HG03457 (cell line): ENCODE measurements around the gene ATXN2L.

Source experiments
- ATAC-seq: cut with Tn5 transposase; IDR thresholded peaks from one replicate; pipeline ENCODE4 v1.9.1; 2021; ENCODE audit warnings: moderate number of reproducible peaks; ENCODE audit not compliant: unreplicated experiment

Gene ATXN2L

DNA sequence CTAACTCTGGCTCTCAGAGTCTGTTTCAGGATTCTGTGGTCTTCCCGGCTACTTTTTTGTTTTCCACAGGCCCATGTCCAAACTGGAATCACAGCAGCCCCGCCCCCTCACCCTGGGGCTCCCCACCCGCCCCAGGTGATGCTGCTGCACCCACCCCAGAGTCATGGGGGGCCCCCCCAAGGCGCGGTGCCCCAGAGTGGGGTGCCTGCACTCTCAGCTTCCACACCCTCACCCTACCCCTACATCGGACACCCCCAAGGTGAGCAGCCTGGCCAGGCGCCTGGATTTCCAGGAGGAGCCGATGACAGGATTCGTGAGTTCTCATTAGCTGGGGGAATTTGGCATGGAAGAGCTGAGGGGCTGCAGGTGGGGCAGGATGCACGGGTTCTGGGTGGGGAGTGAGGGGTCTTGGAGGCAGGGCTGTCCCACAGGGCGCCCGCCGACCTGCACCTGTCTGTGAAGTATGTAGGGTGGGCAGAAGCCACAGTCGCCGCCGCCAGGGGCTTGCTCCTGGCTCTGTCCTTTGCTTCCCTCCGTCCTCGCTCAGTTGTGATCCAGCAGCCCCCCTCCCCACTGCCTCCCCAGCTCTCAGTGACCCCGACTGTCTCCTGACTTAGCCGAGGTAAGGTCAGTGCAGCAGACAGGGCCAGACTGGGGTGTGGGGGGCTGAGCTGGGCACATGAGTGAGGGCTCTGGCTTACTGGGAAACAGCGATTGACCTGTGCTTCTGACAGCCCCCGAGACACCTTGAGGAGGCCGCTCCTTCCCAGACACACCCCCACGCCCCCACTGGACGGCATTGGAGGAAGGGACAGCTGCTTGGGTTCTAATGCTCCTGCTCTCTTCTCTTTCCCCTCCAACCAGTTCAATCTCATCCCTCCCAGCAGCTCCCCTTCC, 13.3 kb downstream of the ATXN2L start:
- no peak for ATAC-seq

DNA sequence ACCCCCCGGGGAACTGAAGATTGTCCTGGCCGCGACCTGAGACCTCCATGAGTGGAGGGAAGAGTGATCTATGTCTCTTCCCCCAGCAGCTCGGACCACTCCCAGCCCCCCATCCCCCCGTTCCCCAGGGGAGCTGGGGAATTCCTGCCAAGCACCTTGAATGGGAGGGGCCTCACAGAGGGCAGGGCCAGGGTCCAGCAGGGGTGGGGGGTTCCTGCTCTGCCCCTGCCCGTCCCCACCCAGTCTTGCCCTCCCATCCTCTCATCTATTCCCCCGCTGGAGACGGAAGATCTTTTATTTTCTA, 13.9 kb downstream of the ATXN2L start:
- ATAC-seq: no peak

GRCh38 chr16:28837672-28838557, 15.1 kb downstream of the ATXN2L start:
- no peak for ATAC-seq

DNA sequence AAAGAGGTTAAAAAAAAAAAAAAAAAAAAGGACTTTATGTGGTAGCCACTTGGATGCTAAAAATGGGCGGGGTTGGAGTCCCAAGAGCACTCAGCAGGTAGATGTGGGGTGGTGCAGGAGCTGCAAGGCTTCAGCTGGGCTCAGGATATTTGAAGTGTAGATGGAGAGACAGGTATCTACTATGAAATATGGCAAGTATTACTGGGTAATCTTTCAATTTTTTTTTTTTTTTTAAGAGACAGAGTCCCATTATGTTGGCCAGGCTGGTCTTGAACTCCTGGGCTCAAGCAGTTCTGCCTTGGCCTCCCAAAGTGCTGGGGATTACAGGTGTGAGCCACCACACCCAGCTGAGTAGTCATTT, 15.7 kb downstream of the ATXN2L start:
- no peak for ATAC-seq

GRCh38 chr16:28839004-28839639, 16.3 kb downstream of the ATXN2L start:
- ATAC-seq: no peak

- no peak for ATAC-seq
These were observed 17.1 kb downstream of the ATXN2L start for GRCh38 chr16:28839899-28840298.

DNA sequence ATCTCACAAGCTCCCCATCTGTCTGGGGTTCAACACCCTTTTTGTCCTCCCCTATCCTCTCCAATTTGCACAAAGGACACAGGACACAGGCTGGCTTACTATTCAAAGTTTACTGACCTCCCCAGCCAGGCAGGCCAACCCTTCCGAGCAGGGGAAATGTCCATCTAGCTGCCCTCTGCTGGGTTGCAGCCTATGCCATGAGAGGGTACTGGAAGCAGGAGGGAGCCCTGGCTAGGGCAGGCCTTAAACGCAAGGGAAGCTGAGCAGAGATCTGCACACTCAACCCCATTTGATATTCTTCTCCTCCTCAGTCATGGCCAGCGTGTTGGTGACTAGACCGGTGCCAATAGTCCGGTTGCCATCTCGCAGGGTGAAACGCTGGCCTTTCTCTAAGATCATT, 19.9 kb downstream of the ATXN2L start:
- ATAC-seq: no peak

- no peak for ATAC-seq
These were observed 21.0 kb downstream of the ATXN2L start for GRCh38 chr16:28843766-28844165.

GRCh38 chr16:28844226-28844885, 21.6 kb downstream of the ATXN2L start:
- no peak for ATAC-seq

DNA sequence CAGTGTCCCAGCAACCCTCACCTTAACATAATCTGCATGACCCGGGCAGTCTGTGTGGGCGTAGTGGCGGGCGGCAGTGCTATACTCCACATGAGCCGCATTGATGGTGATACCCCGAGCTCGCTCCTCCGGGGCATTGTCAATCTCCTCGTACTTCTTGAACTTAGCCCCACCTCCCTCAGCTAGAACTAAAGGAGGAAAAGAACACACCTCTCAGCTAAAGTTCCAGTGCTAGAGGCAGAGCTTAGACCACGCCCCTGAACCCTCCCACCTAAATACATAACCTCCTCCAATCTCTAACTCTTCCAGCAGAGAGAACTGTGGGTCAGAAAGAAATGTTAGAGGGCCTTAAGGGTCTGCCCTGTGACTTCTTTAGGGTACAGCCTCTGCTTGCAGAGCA, 22.5 kb downstream of the ATXN2L start:
- ATAC-seq: no peak

- ATAC-seq: no peak
These were observed 22.9 kb downstream of the ATXN2L start for GRCh38 chr16:28845761-28846079.

GRCh38 chr16:28846080-28846932, 23.5 kb downstream of the ATXN2L start, which contains the start of gene TUFM:
TUFM (minus strand) TSS chr16:28846348; CDS start chr16:28846269, 79 bp downstream.
- peak; percentile 79 for ATAC-seq

- no peak for ATAC-seq
These were observed 24.1 kb downstream of the ATXN2L start for GRCh38 chr16:28846933-28847273.

DNA sequence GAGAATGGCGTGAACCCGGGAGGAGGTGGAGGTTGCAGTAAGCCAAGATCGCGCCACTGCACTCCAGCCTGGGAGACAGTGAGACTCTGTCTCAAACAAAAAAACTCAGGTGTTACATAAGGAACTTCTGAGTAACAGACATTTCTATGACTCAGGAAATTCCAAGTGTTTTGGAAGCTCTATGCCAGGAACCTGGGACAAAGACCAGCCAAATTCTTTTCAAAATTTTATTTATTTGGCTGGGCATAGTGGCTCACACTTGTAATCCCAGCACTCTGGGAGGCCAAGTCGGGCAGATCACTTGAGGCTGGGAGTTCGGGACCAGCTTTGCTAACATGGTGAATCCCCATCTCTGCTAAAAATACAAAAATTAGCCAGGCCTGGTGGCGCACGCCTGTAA, 35.6 kb downstream of the ATXN2L start:
- ATAC-seq: no peak

DNA sequence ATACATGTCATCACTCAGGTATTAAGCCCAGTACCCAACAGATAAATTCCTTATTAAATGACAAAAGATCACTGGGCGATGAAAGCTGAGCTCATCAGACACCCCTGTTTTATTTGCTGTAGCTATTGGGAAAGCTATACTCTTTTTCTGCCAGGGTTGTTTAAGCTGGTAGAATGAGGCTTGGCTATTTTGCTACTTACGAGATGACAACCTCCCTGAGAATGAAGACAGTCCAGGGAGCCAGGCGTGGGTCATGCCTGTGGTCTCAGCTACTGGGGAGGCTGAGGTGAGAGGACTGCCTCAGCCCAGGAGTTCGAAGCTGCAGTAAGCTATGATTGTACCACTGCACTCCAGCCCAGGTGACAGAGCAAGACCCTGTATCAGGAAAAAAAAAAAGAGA, 36.5 kb downstream of the ATXN2L start:
- ATAC-seq: no peak

- no peak for ATAC-seq
These were observed 41.4 kb downstream of the ATXN2L start for GRCh38 chr16:28863929-28864793.

DNA sequence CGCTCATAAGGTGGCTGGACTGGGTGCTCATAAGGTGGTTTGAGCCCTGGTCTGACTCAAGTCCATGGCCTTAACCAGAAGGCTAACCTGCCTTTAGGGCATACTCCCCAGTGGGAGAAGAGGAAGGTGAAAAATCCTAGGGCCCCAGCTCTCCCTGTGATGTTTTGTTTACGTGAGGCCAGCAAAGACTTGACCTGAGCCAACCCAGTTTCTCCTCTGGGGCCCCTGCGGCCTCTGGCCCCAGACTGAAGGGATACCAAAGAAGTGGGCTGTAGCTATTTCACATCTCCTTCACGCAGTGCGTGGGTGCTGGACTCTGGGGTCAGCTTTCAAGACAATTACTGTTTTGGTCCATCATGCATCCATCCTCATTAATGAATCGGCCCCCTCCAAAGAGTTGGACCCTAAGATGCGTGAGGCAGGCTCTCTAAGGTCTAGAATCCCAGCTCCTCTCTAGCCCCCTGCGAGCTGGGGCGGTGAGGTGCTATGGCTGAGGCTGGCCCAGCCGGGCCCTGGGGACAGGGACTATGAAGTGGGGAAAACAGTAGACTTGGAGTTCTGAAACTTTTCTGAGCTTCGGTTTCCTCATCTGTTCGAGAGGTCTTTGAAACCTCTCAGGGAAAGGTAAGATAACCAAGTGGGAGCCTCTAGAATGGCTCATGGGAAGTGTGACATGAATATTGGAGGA, 42.3 kb downstream of the ATXN2L start:
- ATAC-seq: no peak

GRCh38 chr16:28865722-28866453, 43.1 kb downstream of the ATXN2L start:
- no peak for ATAC-seq
